CD8-positive, alpha-beta memory T cell (primary cell): ENCODE measurements around the gene ZNRF3. TPM values are rescaled to one million over a fixed set of nuclear protein-coding genes. Genes with fewer than 3 reads are reported as not detected.

Source experiments
- CTCF ChIA-PET: fragments of 350-600 bp; sonication (Branson Sonifier 250); formaldehyde crosslinking; loops from one replicate; lab custom pipeline; 2021; ENCODE audit warnings: antibody characterized with exemption; lab: Charles Lee
- POLR2A ChIA-PET: fragments of 350-600 bp; sonication (Branson Sonifier 250); formaldehyde crosslinking; loops from one replicate; lab custom pipeline; 2021; ENCODE audit warnings: antibody characterized with exemption; lab: Charles Lee
- DNase-seq, 5 donors: peaks; one replicate each; pipeline versions ENCODE4 v3.0.0 to v3.0.0-alpha.2; 2020 to 2022; ENCODE audit warnings: mixed read lengths in 1 of 5
- H3K27ac ChIP-seq: one replicate; pipeline ENCODE4 v1.7.0; 2013; ENCODE audit warnings: low read depth, mild to moderate bottlenecking, low read length, moderate library complexity
- H3K27me3 ChIP-seq: 2 replicates; pipeline ENCODE4 v1.7.0; 2013; ENCODE audit warnings: low read length, mild to moderate bottlenecking; ENCODE audit not compliant: insufficient read depth, poor library complexity, severe bottlenecking
- H3K36me3 ChIP-seq: 2 replicates; pipeline ENCODE4 v1.7.0; 2013; ENCODE audit warnings: mild to moderate bottlenecking, low read length, moderate library complexity; ENCODE audit not compliant: insufficient read depth
- H3K4me1 ChIP-seq: 2 replicates; pipeline ENCODE4 v1.7.0; 2013; ENCODE audit warnings: mild to moderate bottlenecking, low read length, moderate library complexity; ENCODE audit not compliant: insufficient read depth
- H3K4me3 ChIP-seq: 2 replicates; pipeline ENCODE4 v1.7.0; 2013; ENCODE audit warnings: mild to moderate bottlenecking, low read length
- H3K9me3 ChIP-seq: 2 replicates; pipeline ENCODE4 v1.7.0; 2013; ENCODE audit warnings: mild to moderate bottlenecking, low read length
- H3K27ac Mint-ChIP-seq, 8 donors: one replicate each; pipeline ENCODE4 v1.8.0; 2020 to 2021; ENCODE audit warnings: mixed read lengths in 8 of 8, mild to moderate bottlenecking in 6 of 8, inconsistent platforms in 3 of 8, moderate library complexity in 3 of 8
- H3K27me3 Mint-ChIP-seq, 2 donors: one replicate each; pipeline ENCODE4 v1.8.0; 2020 to 2021; ENCODE audit warnings: mixed read lengths in 2 of 2, mild to moderate bottlenecking in 1 of 2, moderate library complexity in 1 of 2
- H3K36me3 Mint-ChIP-seq, 3 donors: one replicate each; pipeline ENCODE4 v1.8.0; 2020 to 2021; ENCODE audit warnings: mixed read lengths in 3 of 3, inconsistent platforms in 1 of 3, mild to moderate bottlenecking in 1 of 3
- H3K4me1 Mint-ChIP-seq, 3 donors: one replicate each; pipeline ENCODE4 v1.8.0; 2020 to 2021; ENCODE audit warnings: mixed read lengths in 3 of 3, inconsistent platforms in 1 of 3, mild to moderate bottlenecking in 1 of 3
- H3K4me3 Mint-ChIP-seq, 7 donors: one replicate each; pipeline ENCODE4 v1.8.0; 2020 to 2021; ENCODE audit warnings: mixed read lengths in 7 of 7, mild to moderate bottlenecking in 6 of 7, moderate library complexity in 4 of 7, inconsistent platforms in 2 of 7
- H3K9me3 Mint-ChIP-seq, 5 donors: one replicate each; pipeline ENCODE4 v1.8.0; 2020 to 2022; ENCODE audit warnings: mixed read lengths in 5 of 5, mild to moderate bottlenecking in 3 of 5, moderate library complexity in 2 of 5, inconsistent platforms in 1 of 5
- polyA plus RNA-seq: library from polyadenylated mRNA; unstranded; fragments of 300-500 nt; fragmentation: Illumina TruSeq; gene quantifications from one replicate; pipeline ENCODE4 v1.2.3, GENCODE V29; 2021
- total RNA-seq, 2 experiments: library from RNA; stranded (reverse); gene quantifications; one replicate each; pipeline ENCODE4 v1.2.3, GENCODE V29; 2021

Gene ZNRF3
- total and polyA plus RNA-seq, 3 experiments from 2014 or later, result 0.35 to 1.2 (median 1.0) TPM

GRCh38 chr22:28992565-28993356, 109.4 kb downstream of the ZNRF3 start:
- Mint-ChIP-seq H3K9me3 (no peaks in the 10 kb centered on the region), H3K27me3 (peaks cover 3 to 12% of the 10 kb centered on the region in 2 donors), H3K4me1 (no peaks in the 10 kb centered on the region), H3K36me3 (peaks cover 0 to 11% (median 2%) of the 10 kb centered on the region in 3 donors), H3K27ac (peak overlapping the region in 1 of 8 donors; percentile 2), H3K4me3 (no peak overlapping the region)
- Histone ChIP-seq H3K27me3 (no peaks in the 10 kb centered on the region), H3K27ac (no peak overlapping the region), H3K4me3 (no peak overlapping the region), H3K9me3 (no peaks in the 10 kb centered on the region), H3K36me3 (no peaks in the 10 kb centered on the region), H3K4me1 (no peaks in the 10 kb centered on the region)
- ChIA-PET POLR2A (no interaction called here), CTCF (no interaction called here)
- DNase-seq, result no peak

- no peak for DNase-seq
- Mint-ChIP-seq H3K4me1 (no peaks in the 10 kb centered on the region), H3K4me3 (no peak overlapping the region), H3K27me3 (peaks cover 1 to 12% of the 10 kb centered on the region in 2 donors), H3K36me3 (peaks cover 0 to 11% (median 2%) of the 10 kb centered on the region in 3 donors), H3K27ac (no peak overlapping the region), H3K9me3 (no peaks in the 10 kb centered on the region)
- POLR2A ChIA-PET, result no interaction called here
- Histone ChIP-seq H3K27ac (no peak overlapping the region), H3K36me3 (no peaks in the 10 kb centered on the region), H3K9me3 (no peaks in the 10 kb centered on the region), H3K27me3 (no peaks in the 10 kb centered on the region), H3K4me1 (no peaks in the 10 kb centered on the region), H3K4me3 (no peak overlapping the region)
- CTCF ChIA-PET, result no interaction called here
These were observed 111.2 kb downstream of the ZNRF3 start for GRCh38 chr22:28994522-28994921.

- CTCF ChIA-PET, result no interaction called here
These were observed 112.2 kb downstream of the ZNRF3 start for GRCh38 chr22:28995551-28995950.

GRCh38 chr22:28997342-28997741, 114.0 kb downstream of the ZNRF3 start:
- DNase-seq, result no peak
- Mint-ChIP-seq H3K36me3 (peaks cover 0 to 5% (median 2%) of the 10 kb centered on the region in 3 donors), H3K4me3 (no peak overlapping the region), H3K27me3 (peaks cover 0 to 9% of the 10 kb centered on the region in 2 donors), H3K9me3 (no peaks in the 10 kb centered on the region), H3K4me1 (no peaks in the 10 kb centered on the region), H3K27ac (no peak overlapping the region)
- Histone ChIP-seq H3K27me3 (no peaks in the 10 kb centered on the region), H3K36me3 (no peaks in the 10 kb centered on the region), H3K27ac (no peak overlapping the region), H3K4me1 (no peaks in the 10 kb centered on the region), H3K4me3 (no peak overlapping the region), H3K9me3 (no peaks in the 10 kb centered on the region)
- CTCF ChIA-PET, result no interaction called here
- POLR2A ChIA-PET, result no interaction called here

More at GRCh38 chr22:28995551-28995950, 112.2 kb downstream of the ZNRF3 start:
- peaks cover 1 to 10% of the 10 kb centered on the region in 2 donors for H3K27me3 Mint-ChIP-seq
- Histone ChIP-seq H3K4me1 (no peaks in the 10 kb centered on the region), H3K27ac (no peak overlapping the region), H3K27me3 (no peaks in the 10 kb centered on the region), H3K9me3 (no peaks in the 10 kb centered on the region), H3K36me3 (no peaks in the 10 kb centered on the region), H3K4me3 (no peak overlapping the region)
- H3K4me3 Mint-ChIP-seq, result no peak overlapping the region
- no peaks in the 10 kb centered on the region for H3K9me3 Mint-ChIP-seq
- no peak overlapping the region for H3K27ac Mint-ChIP-seq
- no peak for DNase-seq
- POLR2A ChIA-PET, result no interaction called here
- peaks cover 0 to 11% (median 2%) of the 10 kb centered on the region in 3 donors for H3K36me3 Mint-ChIP-seq
- H3K4me1 Mint-ChIP-seq, result no peaks in the 10 kb centered on the region

- Histone ChIP-seq H3K9me3 (no peaks in the 10 kb centered on the region), H3K4me3 (no peak overlapping the region), H3K4me1 (no peaks in the 10 kb centered on the region), H3K36me3 (no peaks in the 10 kb centered on the region), H3K27ac (no peak overlapping the region), H3K27me3 (no peaks in the 10 kb centered on the region)
- Mint-ChIP-seq H3K9me3 (no peaks in the 10 kb centered on the region), H3K36me3 (no peaks in the 10 kb centered on the region), H3K27ac (no peak overlapping the region), H3K27me3 (peaks cover 0 to 8% of the 10 kb centered on the region in 2 donors), H3K4me3 (no peak overlapping the region), H3K4me1 (no peaks in the 10 kb centered on the region)
- ChIA-PET CTCF (interaction anchor here (0.8 to 1.1 kb wide), 2 partner anchors 9 to 19 kb away, joined by 3 read pairs; no protein-coding TSS in a partner anchor), POLR2A (no interaction called here)
- no peak for DNase-seq
These were observed 115.3 kb downstream of the ZNRF3 start for GRCh38 chr22:28998681-28999080.

- H3K27me3 ChIP-seq, result no peaks in the 10 kb centered on the region
- POLR2A ChIA-PET, result no interaction called here
These were observed 116.1 kb downstream of the ZNRF3 start for GRCh38 chr22:28999510-28999909.

GRCh38 chr22:28999919-29000556, 116.7 kb downstream of the ZNRF3 start:
- POLR2A ChIA-PET, result interaction anchor here (0.6 kb wide), 1 partner anchor 14 kb away, joined by 4 read pairs; no protein-coding TSS in a partner anchor
- Histone ChIP-seq H3K4me3 (no peak overlapping the region), H3K27me3 (no peaks in the 10 kb centered on the region), H3K36me3 (no peaks in the 10 kb centered on the region), H3K27ac (no peak overlapping the region), H3K4me1 (no peaks in the 10 kb centered on the region), H3K9me3 (no peaks in the 10 kb centered on the region)
- H3K4me3 Mint-ChIP-seq, result no peak overlapping the region
- H3K36me3 Mint-ChIP-seq, result no peaks in the 10 kb centered on the region
- DNase-seq, result no peak
- no peak overlapping the region for H3K27ac Mint-ChIP-seq
- H3K9me3 Mint-ChIP-seq, result no peaks in the 10 kb centered on the region
- CTCF ChIA-PET, result no interaction called here
- peaks cover 0 to 10% of the 10 kb centered on the region in 2 donors for H3K27me3 Mint-ChIP-seq
- no peaks in the 10 kb centered on the region for H3K4me1 Mint-ChIP-seq

More at GRCh38 chr22:28999510-28999909, 116.1 kb downstream of the ZNRF3 start:
- no peak overlapping the region for H3K27ac Mint-ChIP-seq
- H3K9me3 ChIP-seq, result no peaks in the 10 kb centered on the region
- no peak for DNase-seq
- H3K4me1 ChIP-seq, result no peaks in the 10 kb centered on the region
- H3K36me3 ChIP-seq, result no peaks in the 10 kb centered on the region
- CTCF ChIA-PET, result interaction anchor here (0.8 to 1.1 kb wide), 2 partner anchors 8 to 18 kb away, joined by 3 read pairs; no protein-coding TSS in a partner anchor
- no peak overlapping the region for H3K4me3 Mint-ChIP-seq
- no peak overlapping the region for H3K4me3 ChIP-seq
- no peaks in the 10 kb centered on the region for H3K36me3 Mint-ChIP-seq
- H3K9me3 Mint-ChIP-seq, result no peaks in the 10 kb centered on the region
- no peaks in the 10 kb centered on the region for H3K4me1 Mint-ChIP-seq
- H3K27ac ChIP-seq, result no peak overlapping the region
- H3K27me3 Mint-ChIP-seq, result peaks cover 0 to 8% of the 10 kb centered on the region in 2 donors

GRCh38 chr22:29000641-29001040, 117.3 kb downstream of the ZNRF3 start:
- Histone ChIP-seq H3K27me3 (no peaks in the 10 kb centered on the region), H3K4me1 (no peaks in the 10 kb centered on the region), H3K36me3 (no peaks in the 10 kb centered on the region), H3K27ac (no peak overlapping the region), H3K9me3 (no peaks in the 10 kb centered on the region), H3K4me3 (no peak overlapping the region)
- Mint-ChIP-seq H3K4me3 (no peak overlapping the region), H3K9me3 (no peaks in the 10 kb centered on the region), H3K36me3 (no peaks in the 10 kb centered on the region), H3K27ac (no peak overlapping the region), H3K4me1 (no peaks in the 10 kb centered on the region), H3K27me3 (peaks cover 1 to 16% of the 10 kb centered on the region in 2 donors)
- ChIA-PET CTCF (no interaction called here), POLR2A (interaction anchor here (0.6 kb wide), 1 partner anchor 14 kb away, joined by 4 read pairs; no protein-coding TSS in a partner anchor)
- DNase-seq, result no peak
